ENCODE data around the gene GLE1.

DNA sequence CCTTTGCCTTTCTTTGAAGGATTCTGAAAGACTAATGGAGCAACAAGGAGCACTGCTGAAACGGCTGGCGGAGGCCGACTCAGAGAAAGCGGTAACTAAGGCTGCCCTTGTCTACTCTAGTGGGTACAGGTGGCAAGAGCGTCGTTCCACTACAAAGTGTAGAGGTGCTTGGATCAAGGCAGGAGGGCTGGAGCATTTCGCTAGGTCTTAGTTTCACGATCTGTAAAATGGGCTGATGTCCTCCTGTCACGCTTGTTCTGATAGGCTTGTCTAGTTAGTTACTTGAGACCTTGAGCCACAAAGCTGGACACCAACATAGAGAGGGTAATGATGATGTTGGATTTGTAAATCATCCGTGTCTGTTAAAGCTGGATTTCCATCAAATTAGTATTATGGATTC is 23.0 kb upstream of the GLE1 start:
- TF ChIP-seq EZH2 (IDR thresholded peaks at IDR 0.05) (no peak), POLR2AphosphoS5 (IDR thresholded peaks at IDR 0.05; ENCODE audit: borderline replicate concordance, low read depth, low read length) (no peak), FOXP2 (optimal IDR thresholded peaks at IDR 0.05; ENCODE audit: control extremely low read depth, extremely low read length, insufficient read depth) (no peak)

Measured in SK-N-MC (cell line).